IgD-negative memory B cell (primary cell): ENCODE results near the gene FNIP2. TPM values are rescaled to one million over a fixed set of nuclear protein-coding genes. Genes with fewer than 3 reads are reported as not detected.
"Not testable (repeated sequence)": the region's sequence is repeated elsewhere in the genome, so short reads cannot be mapped to it uniquely, and the experiment has no call there.

Source experiments
- H3K27ac Mint-ChIP-seq, 3 donors: one replicate each; pipeline ENCODE4 v1.8.0; 2020 to 2022; ENCODE audit warnings: mild to moderate bottlenecking in 3 of 3, mixed read lengths in 3 of 3, moderate library complexity in 1 of 3
- H3K27me3 Mint-ChIP-seq: one replicate; pipeline ENCODE4 v1.8.0; 2021; ENCODE audit warnings: mixed read lengths
- H3K36me3 Mint-ChIP-seq: one replicate; pipeline ENCODE4 v1.8.0; 2020; ENCODE audit warnings: mild to moderate bottlenecking, mixed read lengths
- H3K4me1 Mint-ChIP-seq, 3 donors: one replicate each; pipeline ENCODE4 v1.8.0; 2020 to 2022; ENCODE audit warnings: mixed read lengths in 3 of 3, mild to moderate bottlenecking in 1 of 3
- H3K4me3 Mint-ChIP-seq, 4 donors: one replicate each; pipeline ENCODE4 v1.8.0; 2020 to 2022; ENCODE audit warnings: mild to moderate bottlenecking in 4 of 4, mixed read lengths in 4 of 4, moderate library complexity in 3 of 4
- H3K9me3 Mint-ChIP-seq, 3 donors: one replicate each; pipeline ENCODE4 v1.8.0; 2020 to 2021; ENCODE audit warnings: mixed read lengths in 3 of 3, mild to moderate bottlenecking in 1 of 3
- polyA plus RNA-seq: library from polyadenylated mRNA; unstranded; fragments of 300-500 nt; fragmentation: Illumina TruSeq; gene quantifications from one replicate; pipeline ENCODE4 v1.2.3, GENCODE V29; 2021

The FNIP2 gene
- polyA plus RNA-seq, 1 donor from 2014 or later: 0.06 TPM

DNA sequence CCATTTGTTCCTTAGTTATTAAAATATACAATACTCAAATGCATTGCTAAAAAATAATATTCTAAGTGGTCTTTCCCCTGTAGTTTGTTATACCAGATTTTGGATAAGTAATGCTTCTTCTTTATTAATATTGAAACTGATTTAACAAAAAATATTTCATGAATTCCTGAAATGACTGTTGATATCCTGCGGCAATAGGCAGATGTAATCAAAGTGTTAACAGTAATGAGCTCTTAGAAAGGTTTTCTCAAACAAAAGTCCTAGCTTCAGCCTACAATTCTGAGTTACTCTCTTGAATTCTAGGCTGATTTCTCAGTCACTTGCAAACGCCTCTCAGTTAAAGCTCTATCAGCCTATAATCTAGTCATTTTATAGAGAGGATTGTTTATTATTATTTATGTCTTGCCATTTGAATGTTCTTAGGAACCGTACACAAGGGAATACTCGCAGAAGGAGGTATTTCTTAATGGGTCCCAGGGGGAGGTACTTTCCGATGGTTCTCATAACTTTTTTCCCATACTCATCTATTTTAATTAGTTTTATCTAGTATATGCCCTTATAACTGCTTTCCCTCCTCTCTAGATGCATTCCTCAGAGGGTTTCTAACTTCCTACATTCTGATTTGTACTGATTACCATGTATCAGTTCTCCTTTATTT is 96.8 kb downstream of the FNIP2 start:
- H3K36me3 Mint-ChIP-seq: no peaks in the 10 kb centered on the region
- H3K4me3 Mint-ChIP-seq: no peak overlapping the region
- no peak overlapping the region for H3K27ac Mint-ChIP-seq

GRCh38 chr4:158869001-158869400 is 100.2 kb downstream of the FNIP2 start:
- Mint-ChIP-seq H3K4me3 (no peak overlapping the region), H3K36me3 (no peaks in the 10 kb centered on the region), H3K27ac (no peak overlapping the region), H3K4me1 (no peaks in the 10 kb centered on the region), H3K9me3 (no peaks in the 10 kb centered on the region), H3K27me3 (peaks cover 35% of the 10 kb centered on the region)

More for the DNA sequence above, 96.8 kb downstream of the FNIP2 start:
- Mint-ChIP-seq H3K27me3 (peaks cover 41% of the 10 kb centered on the region), H3K9me3 (no peaks in the 10 kb centered on the region), H3K4me1 (peaks cover 5 to 9% (median 8%) of the 10 kb centered on the region in 3 donors)

GRCh38 chr4:158869761-158870160 is 100.9 kb downstream of the FNIP2 start:
- H3K9me3 Mint-ChIP-seq: no peaks in the 10 kb centered on the region
- H3K4me1 Mint-ChIP-seq: no peaks in the 10 kb centered on the region
- no peak overlapping the region for H3K4me3 Mint-ChIP-seq
- H3K27me3 Mint-ChIP-seq: peaks cover 31% of the 10 kb centered on the region
- H3K36me3 Mint-ChIP-seq: no peaks in the 10 kb centered on the region
- no peak overlapping the region for H3K27ac Mint-ChIP-seq

DNA sequence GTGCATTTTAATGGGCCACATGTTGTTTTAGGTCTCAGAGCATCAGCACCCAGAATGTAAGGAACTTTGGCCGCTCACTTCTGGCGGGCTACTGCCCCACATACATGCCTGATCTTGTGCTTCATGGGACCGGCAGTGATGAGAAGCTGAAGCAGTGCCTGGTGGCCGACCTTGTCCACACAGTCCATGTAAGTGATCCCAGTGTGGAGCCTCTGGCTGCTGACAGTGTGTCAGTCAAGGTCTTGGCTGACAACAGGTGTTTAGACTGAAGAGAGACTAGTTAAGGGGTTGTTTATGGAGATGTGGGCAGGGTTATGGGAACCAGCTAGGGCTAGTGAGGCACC is 101.4 kb downstream of the FNIP2 start:
- no peaks in the 10 kb centered on the region for H3K9me3 Mint-ChIP-seq
- H3K27ac Mint-ChIP-seq: peak overlapping the region in 1 of 3 donors; percentile 23

GRCh38 chr4:158870626-158871334 is 102.0 kb downstream of the FNIP2 start:
- no peak overlapping the region for H3K4me3 Mint-ChIP-seq
- H3K9me3 Mint-ChIP-seq: no peaks in the 10 kb centered on the region
- H3K4me1 Mint-ChIP-seq: no peaks in the 10 kb centered on the region
- H3K36me3 Mint-ChIP-seq: no peaks in the 10 kb centered on the region
- peak overlapping the region in 1 of 3 donors; percentile 23 for H3K27ac Mint-ChIP-seq
- peaks cover 32% of the 10 kb centered on the region for H3K27me3 Mint-ChIP-seq

More for the DNA sequence above, 101.4 kb downstream of the FNIP2 start:
- H3K27me3 Mint-ChIP-seq: peaks cover 31% of the 10 kb centered on the region
- H3K36me3 Mint-ChIP-seq: no peaks in the 10 kb centered on the region
- no peak overlapping the region for H3K4me3 Mint-ChIP-seq
- H3K4me1 Mint-ChIP-seq: no peaks in the 10 kb centered on the region

- Mint-ChIP-seq H3K27ac (no peak overlapping the region), H3K27me3 (peaks cover 30% of the 10 kb centered on the region), H3K4me3 (no peak overlapping the region), H3K36me3 (no peaks in the 10 kb centered on the region), H3K9me3 (no peaks in the 10 kb centered on the region), H3K4me1 (no peaks in the 10 kb centered on the region)
Measured at GRCh38 chr4:158871335-158871724, 102.5 kb downstream of the FNIP2 start.

GRCh38 chr4:158873795-158874401 is 105.1 kb downstream of the FNIP2 start:
- Mint-ChIP-seq H3K27me3 (peaks cover 13% of the 10 kb centered on the region), H3K27ac (no peak overlapping the region), H3K4me1 (no peaks in the 10 kb centered on the region), H3K4me3 (no peak overlapping the region), H3K36me3 (peaks cover 1% of the 10 kb centered on the region), H3K9me3 (peaks cover 0 to 2% (median under 1%) of the 10 kb centered on the region in 3 donors)

GRCh38 chr4:158875026-158875425 is 106.2 kb downstream of the FNIP2 start:
- Mint-ChIP-seq H3K4me3 (no peak overlapping the region), H3K36me3 (peaks cover 1% of the 10 kb centered on the region), H3K27me3 (peaks cover 14% of the 10 kb centered on the region), H3K27ac (no peak overlapping the region), H3K4me1 (no peaks in the 10 kb centered on the region), H3K9me3 (peaks cover 0 to 4% (median 3%) of the 10 kb centered on the region in 3 donors)

DNA sequence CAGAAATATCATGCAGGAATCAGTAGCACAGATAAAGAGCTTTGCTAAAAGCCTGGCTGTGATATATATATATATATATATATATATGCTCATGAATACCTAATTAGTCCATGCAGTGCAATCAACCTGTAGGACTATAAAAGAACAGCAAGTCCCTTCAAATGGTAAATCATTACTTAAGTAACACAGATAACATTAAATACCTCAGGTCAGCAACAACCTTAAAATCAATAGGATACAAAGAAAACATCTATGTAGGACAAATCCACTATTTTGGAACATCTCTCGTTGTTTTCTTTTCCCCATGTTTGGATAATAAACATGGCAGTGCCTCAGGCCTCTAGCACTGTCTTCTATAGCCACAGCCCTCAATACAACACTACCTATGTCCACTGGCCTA is 106.6 kb downstream of the FNIP2 start:
- Mint-ChIP-seq H3K9me3 (peaks cover 0 to 5% (median 4%) of the 10 kb centered on the region in 3 donors), H3K36me3 (peaks cover 1% of the 10 kb centered on the region), H3K27ac (no peak overlapping the region), H3K27me3 (peaks cover 14% of the 10 kb centered on the region), H3K4me1 (no peaks in the 10 kb centered on the region), H3K4me3 (no peak overlapping the region)

DNA sequence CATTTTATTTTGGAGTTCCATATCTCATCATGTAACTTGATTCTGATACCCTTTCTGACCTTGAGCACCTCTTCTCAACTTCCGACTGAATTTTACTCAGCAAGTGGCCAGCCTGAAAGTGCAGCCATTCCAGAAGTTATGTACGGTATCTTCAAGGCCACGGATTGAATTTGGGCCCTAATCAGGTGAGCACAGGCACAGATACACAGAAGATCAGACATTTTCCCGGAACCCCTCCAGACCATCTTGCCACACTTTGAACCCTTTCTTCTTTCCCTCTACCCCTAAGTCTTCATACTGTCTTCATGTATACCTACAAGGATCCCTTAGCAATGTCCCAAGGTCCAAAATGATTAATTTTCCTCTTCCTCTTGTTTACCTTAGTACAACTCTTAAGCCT is 108.2 kb downstream of the FNIP2 start:
- no peaks in the 10 kb centered on the region for H3K4me1 Mint-ChIP-seq
- H3K4me3 Mint-ChIP-seq: no peak overlapping the region
- H3K27me3 Mint-ChIP-seq: peaks cover 14% of the 10 kb centered on the region
- H3K36me3 Mint-ChIP-seq: peaks cover 1% of the 10 kb centered on the region
- peaks cover 0 to 5% (median 4%) of the 10 kb centered on the region in 3 donors for H3K9me3 Mint-ChIP-seq
- H3K27ac Mint-ChIP-seq: no peak overlapping the region

- H3K4me3 Mint-ChIP-seq, H3K36me3 Mint-ChIP-seq, H3K9me3 Mint-ChIP-seq, H3K4me1 Mint-ChIP-seq, H3K27me3 Mint-ChIP-seq, H3K27ac Mint-ChIP-seq: not testable (repeated sequence)
Measured at GRCh38 chr4:158882142-158882541, 113.3 kb downstream of the FNIP2 start.

DNA sequence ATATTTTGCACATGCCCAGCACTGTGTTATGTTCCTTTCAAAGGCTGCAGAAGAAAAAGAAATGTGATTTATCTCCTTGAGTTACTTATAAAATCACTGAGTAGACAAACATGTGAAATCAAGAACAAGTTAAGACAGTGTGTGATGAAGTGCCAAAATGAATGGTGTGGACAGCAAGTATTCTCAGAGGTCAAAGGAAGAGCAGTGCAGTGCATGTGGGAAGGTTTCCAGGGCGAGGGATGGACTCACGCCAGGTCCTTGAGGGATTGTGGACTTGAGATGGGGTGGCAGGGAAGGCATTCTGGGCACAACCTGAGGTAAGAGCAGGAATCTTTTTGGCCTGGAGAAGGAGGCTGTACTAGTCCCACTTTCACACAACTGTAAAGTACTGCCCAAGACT is 115.5 kb downstream of the FNIP2 start:
- Mint-ChIP-seq H3K4me3 (no peak overlapping the region), H3K36me3 (peaks cover 4% of the 10 kb centered on the region), H3K4me1 (peaks cover 0 to 5% (median 0%) of the 10 kb centered on the region in 3 donors), H3K27me3 (no peaks in the 10 kb centered on the region), H3K27ac (no peak overlapping the region), H3K9me3 (peaks cover 0 to 6% (median 0%) of the 10 kb centered on the region in 3 donors)

DNA sequence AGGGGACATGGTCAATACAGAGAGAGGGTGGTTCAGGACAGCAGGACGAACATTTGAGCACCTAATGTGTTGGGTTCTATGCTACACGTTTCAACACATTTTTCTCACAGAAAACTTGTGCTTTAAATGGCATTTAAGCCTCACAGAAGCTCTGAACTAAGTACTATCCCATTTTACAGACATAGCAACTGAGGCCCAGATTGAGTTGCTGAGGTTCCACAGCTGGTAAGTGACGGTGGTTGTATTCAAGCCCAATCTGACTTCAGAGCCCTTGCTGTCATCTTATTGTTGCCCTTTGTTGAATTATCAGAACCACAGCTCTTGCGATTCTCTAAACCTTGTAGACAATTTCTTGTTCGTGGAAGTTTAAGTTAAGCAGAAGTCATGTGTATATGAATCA is 116.7 kb downstream of the FNIP2 start:
- Mint-ChIP-seq H3K4me1 (peaks cover 0 to 5% (median 0%) of the 10 kb centered on the region in 3 donors), H3K27me3 (no peaks in the 10 kb centered on the region), H3K4me3 (peak overlapping the region in 1 of 4 donors; percentile 53), H3K27ac (no peak overlapping the region), H3K9me3 (peaks cover 0 to 2% (median 0%) of the 10 kb centered on the region in 3 donors), H3K36me3 (peaks cover 4% of the 10 kb centered on the region)

DNA sequence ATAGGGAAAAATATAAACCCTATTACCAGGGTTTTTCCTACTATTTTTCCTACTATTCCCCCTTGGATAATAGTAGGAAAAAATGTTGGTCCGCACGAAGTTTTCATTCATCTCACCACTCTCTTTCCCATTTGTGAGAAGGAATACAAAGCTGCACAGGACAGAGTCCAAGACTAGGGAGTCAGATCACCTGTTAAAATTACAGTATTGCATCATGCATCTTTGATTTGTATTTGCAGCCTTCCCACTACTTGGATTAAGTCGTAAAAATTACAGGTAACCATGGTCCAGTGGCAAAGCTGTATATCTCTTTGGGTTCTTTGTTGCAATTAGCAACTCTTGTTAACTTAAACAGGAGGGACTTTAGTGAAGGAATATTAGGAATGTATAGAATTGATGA is 121.5 kb downstream of the FNIP2 start:
- no peak overlapping the region for H3K27ac Mint-ChIP-seq
- peaks cover 0 to under 1% (median 0%) of the 10 kb centered on the region in 3 donors for H3K9me3 Mint-ChIP-seq
- H3K27me3 Mint-ChIP-seq: no peaks in the 10 kb centered on the region
- H3K4me1 Mint-ChIP-seq: no peaks in the 10 kb centered on the region
- H3K36me3 Mint-ChIP-seq: no peaks in the 10 kb centered on the region
- H3K4me3 Mint-ChIP-seq: no peak overlapping the region

- no peaks in the 10 kb centered on the region for H3K27me3 Mint-ChIP-seq
- H3K4me3 Mint-ChIP-seq: no peak overlapping the region
- no peaks in the 10 kb centered on the region for H3K4me1 Mint-ChIP-seq
- H3K36me3 Mint-ChIP-seq: no peaks in the 10 kb centered on the region
- H3K9me3 Mint-ChIP-seq: no peaks in the 10 kb centered on the region
- peak overlapping the region in 1 of 3 donors; percentile 50 for H3K27ac Mint-ChIP-seq
Measured at GRCh38 chr4:158891256-158891655, 122.4 kb downstream of the FNIP2 start.
